MCF 10A (cell line): ENCODE results near the gene WWTR1. TPM values are rescaled to one million over a fixed set of nuclear protein-coding genes. Genes with fewer than 3 reads are reported as not detected.
A peak's percentile ranks its signal among the peaks of the same experiment; 100 is the strongest.

ENCODE experiments used
- BruUV-seq: library from RNA; stranded (reverse); fragments of 400-500 nt; replicated peaks from 2 replicates; lab custom pipeline; 2021; lab: Mats Ljungman, UMichigan
- CTCF ChIA-PET: fragments of 300-600 bp; sonication (Branson Sonifier 250); formaldehyde crosslinking; extraction: SDS; loops from one replicate; lab custom pipeline; 2021; ENCODE audit warnings: antibody characterized with exemption, inconsistent platforms; lab: Yijun Ruan, JAX
- POLR2A ChIA-PET: fragments of 300-600, 350-650 bp; sonication (Branson Sonifier 250); formaldehyde crosslinking; extraction: SDS; loops from one replicate; lab custom pipeline; 2020; ENCODE audit warnings: antibody characterized with exemption, inconsistent platforms; lab: Yijun Ruan, JAX
- DNase-seq: peaks from one replicate; pipeline ENCODE4 v3.0.0-alpha.2; 2018; ENCODE audit not compliant: unreplicated experiment
- H3K27ac Mint-ChIP-seq: one replicate; pipeline ENCODE4 v1.8.0; 2022; ENCODE audit warnings: mild to moderate bottlenecking, low read depth, mixed read lengths; ENCODE audit not compliant: unreplicated experiment
- H3K27me3 Mint-ChIP-seq: one replicate; pipeline ENCODE4 v1.8.0; 2022; ENCODE audit warnings: mixed read lengths; ENCODE audit not compliant: insufficient read depth, unreplicated experiment
- H3K36me3 Mint-ChIP-seq: one replicate; pipeline ENCODE4 v1.8.0; 2022; ENCODE audit warnings: mild to moderate bottlenecking, moderate library complexity, mixed read lengths; ENCODE audit not compliant: insufficient read depth, unreplicated experiment
- H3K4me1 Mint-ChIP-seq: one replicate; pipeline ENCODE4 v1.8.0; 2022; ENCODE audit warnings: mixed read lengths; ENCODE audit not compliant: insufficient read depth, unreplicated experiment
- H3K4me3 Mint-ChIP-seq: one replicate; pipeline ENCODE4 v1.8.0; 2022; ENCODE audit warnings: mild to moderate bottlenecking, moderate library complexity, mixed read lengths; ENCODE audit not compliant: unreplicated experiment
- H3K9me3 Mint-ChIP-seq: one replicate; pipeline ENCODE4 v1.8.0; 2022; ENCODE audit warnings: mixed read lengths; ENCODE audit not compliant: unreplicated experiment
- intact Hi-C: fragments of 100-400 bp; cut with micrococcal nuclease; formaldehyde crosslinking; loops from 2 replicates; pipeline ENCODE4 v1.14.1; 2022
- total RNA-seq: library from RNA; stranded (reverse); gene quantifications from 2 replicates; pipeline ENCODE4 v1.2.3, GENCODE V29; 2022
- TF ChIP-seq, protein P1 (sequence below): fragments of 200-600 bp; IDR thresholded peaks from one replicate; pipeline ENCODE4 v1.8.0; 2022; ENCODE audit warnings: antibody characterized with exemption, mild to moderate bottlenecking; ENCODE audit not compliant: unreplicated experiment

The WWTR1 gene
- total RNA-seq, 1 experiment from 2014 or later, result 52.9 TPM

DNA sequence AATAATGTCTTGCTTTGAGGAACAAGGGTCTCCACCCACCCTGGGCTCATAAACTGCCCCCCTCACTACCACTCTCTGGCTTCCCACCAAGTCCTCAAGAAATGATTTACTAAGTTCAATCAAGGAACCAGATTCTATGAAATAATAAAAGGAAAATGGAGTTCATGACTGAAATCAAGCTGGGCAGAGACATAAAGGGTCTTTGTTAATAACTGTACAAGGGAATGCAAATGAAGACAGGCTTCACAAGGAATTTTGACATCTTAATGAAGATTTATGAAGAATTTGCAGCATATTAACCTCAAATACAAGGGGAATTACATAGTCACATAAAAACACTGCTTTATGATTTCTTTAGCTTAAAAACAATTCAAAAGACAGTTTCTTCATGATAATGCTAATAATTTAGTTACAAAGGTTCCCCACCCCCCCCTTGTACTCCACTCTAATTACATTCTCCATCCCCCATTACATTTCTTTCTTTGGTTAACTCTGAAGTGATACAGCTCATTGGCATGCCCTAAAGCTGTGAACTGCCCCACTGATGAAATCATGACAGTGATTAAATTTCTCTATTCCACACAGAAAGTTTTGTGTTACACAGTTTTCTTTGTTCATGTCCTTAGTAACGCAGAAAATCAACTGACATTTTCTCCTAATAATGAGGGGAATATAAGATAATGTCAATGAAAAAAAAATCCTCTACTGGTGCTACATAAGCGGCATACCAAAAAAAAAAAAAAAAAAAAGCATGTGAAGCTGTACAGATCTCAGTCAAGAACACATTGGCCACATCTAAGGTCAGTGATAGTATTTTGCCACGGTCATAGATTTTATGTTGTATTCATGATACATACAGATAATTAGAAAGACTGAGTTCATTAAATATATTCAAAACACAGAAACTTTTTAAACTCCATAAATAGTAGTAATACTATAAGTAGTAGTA, 54.4 kb downstream of the WWTR1 start:
- DNase-seq, result peak; percentile 45
- ChIA-PET CTCF (interaction anchor here (1.0 to 1.5 kb wide), 3 partner anchors 10 to 51 kb away, joined by 3 read pairs; no protein-coding TSS in a partner anchor), POLR2A (interaction anchor here (0.8 to 1.9 kb wide), 5 partner anchors 17 to 54 kb away, joined by 3 to 15 read pairs (median 5); partner anchors contain the start of gene WWTR1)
- Mint-ChIP-seq H3K27me3 (no peaks in the 10 kb centered on the region), H3K36me3 (peaks cover 12% of the 10 kb centered on the region), H3K4me3 (no peak overlapping the region), H3K9me3 (no peaks in the 10 kb centered on the region), H3K4me1 (peaks cover 35% of the 10 kb centered on the region), H3K27ac (peak overlapping the region; percentile 9)
- TF ChIP-seq, protein P1, sequence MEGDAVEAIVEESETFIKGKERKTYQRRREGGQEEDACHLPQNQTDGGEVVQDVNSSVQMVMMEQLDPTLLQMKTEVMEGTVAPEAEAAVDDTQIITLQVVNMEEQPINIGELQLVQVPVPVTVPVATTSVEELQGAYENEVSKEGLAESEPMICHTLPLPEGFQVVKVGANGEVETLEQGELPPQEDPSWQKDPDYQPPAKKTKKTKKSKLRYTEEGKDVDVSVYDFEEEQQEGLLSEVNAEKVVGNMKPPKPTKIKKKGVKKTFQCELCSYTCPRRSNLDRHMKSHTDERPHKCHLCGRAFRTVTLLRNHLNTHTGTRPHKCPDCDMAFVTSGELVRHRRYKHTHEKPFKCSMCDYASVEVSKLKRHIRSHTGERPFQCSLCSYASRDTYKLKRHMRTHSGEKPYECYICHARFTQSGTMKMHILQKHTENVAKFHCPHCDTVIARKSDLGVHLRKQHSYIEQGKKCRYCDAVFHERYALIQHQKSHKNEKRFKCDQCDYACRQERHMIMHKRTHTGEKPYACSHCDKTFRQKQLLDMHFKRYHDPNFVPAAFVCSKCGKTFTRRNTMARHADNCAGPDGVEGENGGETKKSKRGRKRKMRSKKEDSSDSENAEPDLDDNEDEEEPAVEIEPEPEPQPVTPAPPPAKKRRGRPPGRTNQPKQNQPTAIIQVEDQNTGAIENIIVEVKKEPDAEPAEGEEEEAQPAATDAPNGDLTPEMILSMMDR, result no peak
- intact Hi-C loops, result no loop called here
- no TSS peak for BruUV-seq

- H3K36me3 Mint-ChIP-seq, result peaks cover 6% of the 10 kb centered on the region
- peaks cover 38% of the 10 kb centered on the region for H3K4me1 Mint-ChIP-seq
- H3K27me3 Mint-ChIP-seq, result no peaks in the 10 kb centered on the region
- BruUV-seq, result no TSS peak
- H3K27ac Mint-ChIP-seq, result no peak overlapping the region
- no peaks in the 10 kb centered on the region for H3K9me3 Mint-ChIP-seq
- TF ChIP-seq, protein P1, result no peak
- ChIA-PET CTCF (interaction anchor here (0.5 to 1.5 kb wide), 4 partner anchors 11 to 63 kb away, joined by 3 to 4 read pairs (median 4); no protein-coding TSS in a partner anchor), POLR2A (interaction anchor here (0.6 kb wide), 1 partner anchor 166 kb away, joined by 4 read pairs; no protein-coding TSS in a partner anchor)
- no peak for DNase-seq
- intact Hi-C loops, result no loop called here
- no peak overlapping the region for H3K4me3 Mint-ChIP-seq
These were observed 57.2 kb downstream of the WWTR1 start for GRCh38 chr3:149600634-149601033.

DNA sequence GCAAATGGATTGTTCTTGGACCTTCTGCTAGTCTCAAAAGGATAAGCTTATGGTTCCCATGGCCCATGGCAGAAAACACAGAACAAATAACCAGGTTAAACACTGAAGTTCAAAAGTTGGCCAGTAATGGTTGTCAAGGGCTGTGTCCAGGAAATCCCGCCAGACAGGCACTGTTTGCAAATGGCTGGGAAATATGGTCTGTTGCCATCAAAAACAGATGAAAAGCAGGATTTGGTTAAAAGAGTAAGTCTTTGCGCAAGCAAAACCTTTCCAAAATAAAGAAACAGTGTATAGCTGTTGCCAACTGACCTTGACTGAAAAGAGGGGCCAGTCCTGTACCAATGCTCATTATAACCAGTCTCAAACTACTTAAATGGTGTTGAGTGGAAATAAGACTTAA, 58.6 kb downstream of the WWTR1 start:
- Mint-ChIP-seq H3K4me1 (peaks cover 24% of the 10 kb centered on the region), H3K9me3 (no peaks in the 10 kb centered on the region), H3K36me3 (no peaks in the 10 kb centered on the region), H3K27ac (no peak overlapping the region), H3K4me3 (no peak overlapping the region), H3K27me3 (no peaks in the 10 kb centered on the region)
- DNase-seq, result no peak
- TF ChIP-seq, protein P1, result no peak
- ChIA-PET CTCF (interaction anchor here (0.5 to 1.3 kb wide), 2 partner anchors 55 to 88 kb away, joined by 3 to 5 read pairs; no protein-coding TSS in a partner anchor), POLR2A (interaction anchor here (2.3 kb wide), 1 partner anchor 12 kb away, joined by 6 read pairs; no protein-coding TSS in a partner anchor)
- intact Hi-C loops, result no loop called here
- no TSS peak for BruUV-seq
